SK-N-MC (cell line): Measurements from ENCODE around the gene ZMIZ1.
A peak's percentile ranks its signal among the peaks of the same experiment; 100 is the strongest.

Experiments used
- DNase-seq: peaks from one replicate; pipeline ENCODE4 v3.0.0-alpha.2; 2011; ENCODE audit warnings: low read depth, low spot score
- H3K27ac ChIP-seq: fragments of 200-600 bp; sonication (generic); 2 replicates; pipeline ENCODE4 v1.5.1; 2016; ENCODE audit warnings: mixed run types
- H3K36me3 ChIP-seq: fragments of 200-600 bp; sonication (generic); 2 replicates; pipeline ENCODE4 v1.6.1; 2017; ENCODE audit warnings: antibody characterized with exemption, low read length, mixed read lengths; ENCODE audit not compliant: insufficient read depth
- H3K4me3 ChIP-seq: fragments of 200-600 bp; sonication (generic); 2 replicates; pipeline ENCODE4 v1.5.1; 2016
- H3K9ac ChIP-seq: fragments of 200-600 bp; sonication (generic); 2 replicates; pipeline ENCODE4 v1.8.0; 2017; ENCODE audit warnings: mixed run types, mixed read lengths; ENCODE audit not compliant: insufficient read length
- H3K9me3 ChIP-seq: fragments of 200-600 bp; sonication (generic); 2 replicates; pipeline ENCODE4 v1.6.1; 2017; ENCODE audit warnings: low read depth, mild to moderate bottlenecking, antibody characterized with exemption, low read length, moderate library complexity, mixed read lengths
- EZH2 ChIP-seq: fragments of 200-600 bp; sonication (generic); IDR thresholded peaks from one replicate; pipeline ENCODE4 v1.6.1; 2017; ENCODE audit warnings: antibody characterized with exemption
- FOXP2 ChIP-seq: optimal IDR thresholded peaks from 2 replicates; pipeline ENCODE3; 2011; ENCODE audit warnings: mild to moderate bottlenecking, moderate library complexity; ENCODE audit not compliant: insufficient read depth; ENCODE audit errors: extremely low read length, control extremely low read depth
- POLR2AphosphoS5 ChIP-seq: IDR thresholded peaks from 2 replicates; pipeline ENCODE4 v1.6.1; 2012; ENCODE audit warnings: mild to moderate bottlenecking, low read depth, low read length, borderline replicate concordance

The ZMIZ1 gene

DNA sequence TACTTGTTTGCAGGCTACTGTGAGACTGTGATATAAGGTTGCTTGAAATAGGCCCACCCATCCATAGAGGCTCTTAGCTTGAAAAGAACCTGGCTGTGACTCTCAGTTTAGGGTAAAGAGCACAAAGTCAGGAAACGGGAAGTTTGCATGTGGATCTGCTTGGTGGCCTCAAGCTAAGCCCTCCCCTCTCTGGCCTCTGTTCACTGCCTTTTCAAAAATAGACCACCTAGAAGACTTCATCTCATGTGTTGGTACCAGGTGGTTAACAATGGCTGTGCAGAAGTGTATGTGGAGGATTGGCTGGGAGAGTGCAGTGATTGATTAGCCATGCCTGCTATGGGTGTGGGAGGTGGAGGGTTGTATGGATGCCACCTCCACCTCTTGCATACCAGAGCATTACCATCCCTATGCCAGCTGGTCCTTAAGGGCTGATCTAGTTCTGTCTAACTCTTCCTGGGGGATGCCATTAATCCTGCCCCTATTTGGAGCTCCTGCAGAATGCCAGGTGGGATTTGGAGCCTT, 122.0 kb downstream of the ZMIZ1 start:
- no peak overlapping the region for H3K9ac ChIP-seq
- H3K9me3 ChIP-seq, result no peaks in the 10 kb centered on the region
- H3K36me3 ChIP-seq, result no peaks in the 10 kb centered on the region
- DNase-seq, result no peak
- H3K27ac ChIP-seq, result no peak overlapping the region
- no peak overlapping the region for H3K4me3 ChIP-seq
- TF ChIP-seq POLR2AphosphoS5 (no peak), EZH2 (no peak), FOXP2 (no peak)

DNA sequence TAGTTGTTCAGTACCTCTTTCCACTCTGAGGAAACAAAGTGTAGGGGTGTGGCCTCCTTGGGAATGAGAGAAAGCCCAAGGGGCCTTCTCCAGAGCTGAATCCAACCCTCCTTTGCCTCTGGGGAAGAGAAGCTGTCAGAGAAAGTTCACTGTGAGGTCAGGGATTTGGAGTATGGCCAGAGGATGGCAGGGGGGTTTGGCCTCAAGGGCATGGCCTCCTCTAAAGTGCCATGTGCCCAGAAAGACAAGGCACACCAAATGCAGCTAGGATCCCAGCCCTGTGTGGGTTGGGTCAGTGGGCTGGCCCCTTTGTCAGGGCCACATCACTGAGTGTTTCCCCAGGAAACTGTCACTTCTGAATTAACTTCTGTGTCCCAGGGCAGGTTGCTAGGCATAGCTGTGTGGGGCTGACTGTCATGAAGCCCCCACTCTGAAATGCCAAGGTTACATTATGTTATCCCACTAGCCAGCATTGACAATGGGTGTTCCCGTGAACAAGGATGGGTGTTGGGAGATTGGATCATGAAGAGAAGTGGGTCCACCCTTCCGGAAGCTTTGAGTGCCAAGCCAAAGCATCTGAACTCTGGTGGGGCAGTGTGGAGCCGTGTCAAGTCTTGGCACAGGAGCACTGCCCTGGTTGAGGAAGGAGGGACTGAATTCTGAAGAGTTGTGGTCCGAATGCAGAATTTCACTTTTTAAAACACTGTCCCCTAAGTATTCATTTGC, 123.3 kb downstream of the ZMIZ1 start:
- no peak overlapping the region for H3K9ac ChIP-seq
- no peak overlapping the region for H3K4me3 ChIP-seq
- DNase-seq, result no peak
- TF ChIP-seq FOXP2, result no peak
- TF ChIP-seq EZH2, result no peak
- TF ChIP-seq POLR2AphosphoS5, result no peak
- no peak overlapping the region for H3K27ac ChIP-seq
- no peaks in the 10 kb centered on the region for H3K9me3 ChIP-seq
- no peaks in the 10 kb centered on the region for H3K36me3 ChIP-seq

DNA sequence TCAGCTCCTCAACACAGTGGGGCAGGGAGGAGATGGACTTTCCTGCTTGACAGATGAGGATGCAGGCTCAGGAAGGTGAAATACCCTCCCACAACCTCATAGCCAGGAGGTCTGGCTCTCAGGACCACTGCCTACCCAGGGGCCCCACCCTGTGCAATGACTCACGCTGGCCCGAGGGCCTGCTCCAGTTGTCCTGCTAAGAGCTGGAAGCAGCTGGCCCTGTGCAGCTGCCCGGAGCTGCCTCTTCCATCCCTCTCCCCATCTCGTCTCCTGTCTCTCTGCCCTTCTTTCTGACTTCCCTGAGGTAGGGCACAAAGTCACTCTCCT, 123.9 kb downstream of the ZMIZ1 start:
- DNase-seq, result no peak
- TF ChIP-seq EZH2 (no peak), POLR2AphosphoS5 (no peak), FOXP2 (no peak)
- no peak overlapping the region for H3K27ac ChIP-seq
- no peak overlapping the region for H3K9ac ChIP-seq
- H3K4me3 ChIP-seq, result no peak overlapping the region
- H3K9me3 ChIP-seq, result no peaks in the 10 kb centered on the region
- no peaks in the 10 kb centered on the region for H3K36me3 ChIP-seq

DNA sequence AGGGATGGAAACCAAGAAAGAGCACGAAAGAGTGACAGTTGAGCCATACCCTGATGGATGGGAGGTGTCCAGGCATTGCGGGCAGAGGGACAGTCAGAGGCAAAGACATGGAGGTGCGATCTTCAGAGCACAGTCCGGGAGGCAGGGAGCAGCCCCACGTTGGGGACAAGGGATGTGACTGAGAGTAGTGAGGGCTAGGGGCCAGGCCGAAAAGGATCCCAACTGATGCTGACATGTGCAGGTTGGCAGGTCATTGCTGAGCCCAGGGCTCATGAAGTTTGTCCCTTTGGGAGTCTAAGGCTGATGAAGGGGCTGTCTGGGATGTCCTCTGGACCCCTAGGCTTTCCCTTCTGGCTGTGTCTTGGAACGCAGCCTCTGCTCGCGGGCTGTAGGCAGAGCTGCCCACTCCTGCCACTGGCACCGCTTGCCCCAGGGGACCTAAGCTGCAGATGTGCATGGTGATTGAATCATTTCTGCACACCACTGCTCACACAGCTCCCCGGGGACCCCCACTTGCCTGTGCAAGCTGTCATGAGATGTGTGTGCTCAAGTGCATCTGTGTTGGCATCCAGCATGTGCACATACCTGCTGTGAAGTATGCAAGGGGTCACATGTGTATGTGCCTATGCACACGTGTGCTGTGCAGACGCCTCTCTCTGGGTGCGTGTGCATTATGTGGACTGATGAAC, 125.1 kb downstream of the ZMIZ1 start:
- Histone ChIP-seq H3K27ac (no peak overlapping the region), H3K9ac (no peak overlapping the region), H3K9me3 (no peaks in the 10 kb centered on the region), H3K4me3 (no peak overlapping the region), H3K36me3 (no peaks in the 10 kb centered on the region)
- TF ChIP-seq POLR2AphosphoS5 (no peak), FOXP2 (no peak), EZH2 (no peak)
- DNase-seq, result no peak

DNA sequence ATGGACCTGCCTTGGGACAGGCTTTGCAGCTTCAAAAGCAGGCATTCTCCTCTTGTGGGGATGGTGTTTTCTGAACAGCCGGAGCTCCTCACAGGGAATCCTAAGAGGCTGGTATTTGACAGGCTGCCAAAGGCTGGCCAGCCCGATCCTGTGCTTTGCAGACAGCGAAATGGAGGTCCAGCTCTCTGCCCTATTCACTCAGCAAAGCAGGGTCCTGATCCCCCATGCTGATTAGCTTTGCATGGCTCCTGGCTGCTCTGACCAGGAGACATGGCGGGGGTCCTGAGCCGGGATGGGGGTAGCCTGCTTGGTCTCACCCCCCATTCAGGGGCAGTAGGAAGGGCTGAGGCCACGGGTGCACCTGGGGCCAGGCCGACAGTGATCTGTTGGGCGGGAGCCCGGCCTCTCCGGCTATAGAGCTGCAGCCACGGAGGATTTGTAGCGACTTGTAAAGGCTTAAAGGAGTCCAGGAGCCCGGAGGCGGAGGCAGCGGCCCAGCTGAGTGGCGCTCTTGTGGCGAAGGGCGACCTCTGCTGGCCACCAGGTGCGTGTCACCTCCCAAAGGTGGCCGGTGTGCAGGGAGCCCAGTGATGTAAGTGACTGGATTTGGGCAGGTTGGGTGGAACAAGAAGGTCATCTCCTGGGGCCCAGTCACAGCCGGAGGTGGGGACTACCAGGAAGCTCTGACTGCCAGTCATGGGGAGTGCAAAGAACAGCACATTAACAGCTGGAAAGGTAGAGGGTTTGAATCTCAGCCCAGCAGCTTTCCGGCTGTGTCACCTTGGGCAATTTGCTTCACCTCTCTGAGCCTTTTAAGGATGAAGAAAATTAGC, 126.5 kb downstream of the ZMIZ1 start:
- Histone ChIP-seq H3K4me3 (no peak overlapping the region), H3K36me3 (no peaks in the 10 kb centered on the region), H3K9ac (no peak overlapping the region), H3K9me3 (no peaks in the 10 kb centered on the region), H3K27ac (no peak overlapping the region)
- DNase-seq, result peak; percentile 10
- no peak for TF ChIP-seq POLR2AphosphoS5
- no peak for TF ChIP-seq FOXP2
- no peak for TF ChIP-seq EZH2

DNA sequence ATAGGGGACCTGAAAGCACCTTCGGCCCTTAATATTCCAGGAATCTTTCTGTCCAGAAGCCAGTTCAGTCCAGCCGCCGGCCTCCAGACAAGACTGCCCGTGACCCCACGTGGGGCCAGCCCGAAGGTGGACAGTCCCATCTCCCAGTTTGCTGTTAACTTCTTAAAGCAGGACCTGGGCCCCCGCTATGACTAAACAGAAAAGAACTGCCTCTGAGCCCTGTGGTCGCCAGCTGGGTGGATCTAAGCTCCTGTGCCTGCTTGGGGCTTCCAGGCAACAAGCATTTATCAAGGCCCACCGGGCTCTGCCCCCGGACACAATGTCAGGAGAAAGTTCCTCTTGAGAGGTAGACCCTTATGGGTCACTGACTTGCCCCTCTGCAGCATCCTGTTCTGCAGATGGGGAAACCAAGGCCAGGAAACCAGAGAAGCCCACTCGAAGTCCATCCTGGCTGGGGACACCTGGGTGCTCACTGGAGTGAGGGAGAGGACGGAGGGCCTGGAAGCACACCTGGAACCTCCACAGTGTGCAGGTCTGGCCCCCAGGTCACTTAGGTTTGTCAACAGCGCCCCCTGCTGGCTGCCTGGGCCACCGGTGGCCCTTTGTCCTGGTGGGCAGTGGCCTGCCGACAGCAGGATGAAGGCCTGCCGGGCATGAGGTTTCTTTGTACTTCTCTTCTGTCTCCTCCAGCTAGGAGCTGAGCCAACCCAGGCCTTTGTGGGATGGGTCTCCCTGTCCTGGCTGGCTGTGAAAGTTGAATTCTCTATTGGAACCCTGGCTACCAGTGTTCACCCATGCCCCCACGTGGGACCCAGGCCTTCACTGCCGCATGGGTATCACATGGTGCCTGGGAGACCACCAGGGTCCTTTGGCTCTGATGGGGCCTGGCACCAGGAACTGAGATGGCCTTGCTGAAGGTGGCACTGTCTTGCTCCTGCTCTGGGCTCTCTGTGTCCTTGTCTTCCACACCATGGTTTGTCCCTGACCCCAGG, 128.0 kb downstream of the ZMIZ1 start:
- Histone ChIP-seq H3K36me3 (no peaks in the 10 kb centered on the region), H3K4me3 (no peak overlapping the region), H3K9ac (no peak overlapping the region), H3K27ac (no peak overlapping the region), H3K9me3 (no peaks in the 10 kb centered on the region)
- TF ChIP-seq EZH2, result no peak
- TF ChIP-seq FOXP2, result no peak
- TF ChIP-seq POLR2AphosphoS5, result no peak
- no peak for DNase-seq

DNA sequence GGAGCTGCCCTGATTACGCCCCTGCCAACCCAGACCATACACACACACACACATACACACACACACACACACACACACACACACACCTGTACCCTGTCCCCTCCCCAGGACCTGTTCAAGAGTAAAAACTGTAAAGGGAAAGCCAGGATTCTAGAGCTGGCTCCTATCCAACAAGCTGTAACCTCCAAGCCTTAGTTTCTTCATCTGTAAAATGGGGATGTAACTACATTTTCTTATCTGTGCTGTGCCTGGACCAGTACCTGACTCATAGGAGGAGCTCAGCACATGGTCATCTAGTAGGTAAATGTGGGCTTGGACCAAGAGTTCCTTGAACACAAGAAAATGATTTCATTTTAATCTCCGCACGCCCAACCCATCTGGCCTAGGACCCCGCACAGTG, 128.8 kb downstream of the ZMIZ1 start:
- Histone ChIP-seq H3K4me3 (no peak overlapping the region), H3K9me3 (no peaks in the 10 kb centered on the region), H3K27ac (no peak overlapping the region), H3K9ac (no peak overlapping the region), H3K36me3 (no peaks in the 10 kb centered on the region)
- no peak for DNase-seq
- no peak for TF ChIP-seq POLR2AphosphoS5
- no peak for TF ChIP-seq EZH2
- no peak for TF ChIP-seq FOXP2

DNA sequence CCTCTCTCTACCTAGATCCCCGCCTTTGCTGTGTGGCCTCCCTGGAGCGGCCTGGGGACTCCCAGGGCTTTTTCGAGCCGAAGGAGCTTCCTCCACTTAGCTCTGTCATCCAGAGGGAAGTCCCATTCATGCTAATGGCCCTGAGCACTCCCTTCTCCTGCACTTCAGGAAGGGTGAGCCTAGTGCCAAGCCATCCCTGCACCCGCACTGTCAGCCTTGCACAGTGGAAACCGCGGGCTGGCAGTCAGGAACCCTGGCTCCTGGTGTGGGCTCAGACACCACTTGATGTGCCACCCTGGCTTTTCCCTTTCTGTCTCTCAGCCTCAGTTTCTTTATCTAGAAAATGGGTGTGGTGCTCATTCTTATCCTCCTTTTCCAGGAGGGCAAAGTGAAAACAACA, 131.6 kb downstream of the ZMIZ1 start:
- no peaks in the 10 kb centered on the region for H3K36me3 ChIP-seq
- H3K4me3 ChIP-seq, result no peak overlapping the region
- no peak for DNase-seq
- H3K9me3 ChIP-seq, result no peaks in the 10 kb centered on the region
- no peak overlapping the region for H3K27ac ChIP-seq
- TF ChIP-seq EZH2 (no peak), POLR2AphosphoS5 (no peak), FOXP2 (no peak)
- H3K9ac ChIP-seq, result no peak overlapping the region
